ENCODE results near the gene CTH.

Gene CTH

GRCh38 chr1:70392626-70393025 lies 18.4 kb upstream of the CTH start:
- DNase-seq (ENCODE audit: low spot score): no peak
- no peak for TF ChIP-seq CTCF (IDR thresholded peaks at IDR 0.05; ENCODE audit: extremely low read depth, insufficient read depth, missing control alignments)
- in situ Hi-C loops (cut with MboI; ENCODE audit: low pct_unique_long_range_greater_than_20kb, low sequenced_read_pairs, unreplicated experiment): no loop called here

GRCh38 chr1:70396607-70397006 lies 14.5 kb upstream of the CTH start:
- no peak for TF ChIP-seq CTCF (IDR thresholded peaks at IDR 0.05; ENCODE audit: extremely low read depth, insufficient read depth, missing control alignments)

GRCh38 chr1:70397013-70397412 lies 14.1 kb upstream of the CTH start:
- TF ChIP-seq CTCF (IDR thresholded peaks at IDR 0.05; ENCODE audit: extremely low read depth, insufficient read depth, missing control alignments): no peak
- in situ Hi-C loops (cut with MboI; ENCODE audit: low pct_unique_long_range_greater_than_20kb, low sequenced_read_pairs, unreplicated experiment): no loop called here
- no peak for DNase-seq (ENCODE audit: low spot score)

More at GRCh38 chr1:70396607-70397006, 14.5 kb upstream of the CTH start:
- in situ Hi-C loops (cut with MboI; ENCODE audit: low pct_unique_long_range_greater_than_20kb, low sequenced_read_pairs, unreplicated experiment): no loop called here
- DNase-seq (ENCODE audit: low spot score): no peak

GRCh38 chr1:70400335-70400734 lies 10.7 kb upstream of the CTH start:
- no peak for TF ChIP-seq CTCF (IDR thresholded peaks at IDR 0.05; ENCODE audit: extremely low read depth, insufficient read depth, missing control alignments)
- in situ Hi-C loops (cut with MboI; ENCODE audit: low pct_unique_long_range_greater_than_20kb, low sequenced_read_pairs, unreplicated experiment): no loop called here
- DNase-seq (ENCODE audit: low spot score): no peak

GRCh38 chr1:70401974-70402373 lies 9.1 kb upstream of the CTH start:
- no peak for DNase-seq (ENCODE audit: low spot score)
- no peak for TF ChIP-seq CTCF (IDR thresholded peaks at IDR 0.05; ENCODE audit: extremely low read depth, insufficient read depth, missing control alignments)
- in situ Hi-C loops (cut with MboI; ENCODE audit: low pct_unique_long_range_greater_than_20kb, low sequenced_read_pairs, unreplicated experiment): no loop called here

- in situ Hi-C loops (cut with MboI; ENCODE audit: low pct_unique_long_range_greater_than_20kb, low sequenced_read_pairs, unreplicated experiment): no loop called here
- DNase-seq (ENCODE audit: low spot score): no peak
- TF ChIP-seq CTCF (IDR thresholded peaks at IDR 0.05; ENCODE audit: extremely low read depth, insufficient read depth, missing control alignments): no peak
These were observed 7.3 kb upstream of the CTH start for GRCh38 chr1:70403759-70404158.
